ENCODE measurements around the gene NF1. TPM values are rescaled to one million over a fixed set of nuclear protein-coding genes. Genes with fewer than 3 reads are reported as not detected.

The NF1 gene
- total and polyA plus RNA-seq, 2 experiments from 2014 or later, result 8.4 to 45.9 TPM

GRCh38 chr17:31293581-31293980, 198.8 kb downstream of the NF1 start:
- Histone ChIP-seq H3K79me2 (no peaks in the 10 kb centered on the region), H3K27ac (no peak overlapping the region), H3K4me3 (no peak overlapping the region), H4K20me1 (ENCODE audit: insufficient read depth, poor library complexity, severe bottlenecking) (no peaks in the 10 kb centered on the region), H3K4me1 (ENCODE audit: insufficient read depth) (no peaks in the 10 kb centered on the region), H3K27me3 (no peaks in the 10 kb centered on the region), H3K4me2 (no peak overlapping the region), H3K9me3 (ENCODE audit: low read depth) (no peaks in the 10 kb centered on the region), H3K9me2 (replicated peaks; ENCODE audit: insufficient read depth) (no peaks in the 10 kb centered on the region), H3K36me3 (replicated peaks; ENCODE audit: insufficient read depth, low read depth) (no peaks in the 10 kb centered on the region), H2AFZ (no peak overlapping the region)
- WGBS (ENCODE audit: low lambda C conversion rate, missing lambda C conversion rate), result 79% methylated on average over 2 of the region's 2 CpGs
- no peak for DNase-seq (ENCODE audit: low spot score)
- TF ChIP-seq CTCF (IDR thresholded peaks at IDR 0.05; ENCODE audit: poor library complexity), result no peak
- no peak for TF ChIP-seq EZH2phosphoT487 (IDR thresholded peaks at IDR 0.05; ENCODE audit: low read depth, severe bottlenecking, unreplicated experiment)
- no peak for TF ChIP-seq EZH2 (IDR thresholded peaks at IDR 0.05; ENCODE audit: borderline replicate concordance)

GRCh38 chr17:31294231-31294630, 199.5 kb downstream of the NF1 start:
- Histone ChIP-seq H3K79me2 (no peaks in the 10 kb centered on the region), H3K4me2 (no peak overlapping the region), H3K9me2 (replicated peaks; ENCODE audit: insufficient read depth) (no peaks in the 10 kb centered on the region), H3K9me3 (ENCODE audit: low read depth) (no peaks in the 10 kb centered on the region), H2AFZ (no peak overlapping the region), H3K27ac (no peak overlapping the region), H3K4me3 (no peak overlapping the region), H4K20me1 (ENCODE audit: insufficient read depth, poor library complexity, severe bottlenecking) (no peaks in the 10 kb centered on the region), H3K27me3 (no peaks in the 10 kb centered on the region), H3K36me3 (replicated peaks; ENCODE audit: insufficient read depth, low read depth) (no peaks in the 10 kb centered on the region), H3K4me1 (ENCODE audit: insufficient read depth) (no peaks in the 10 kb centered on the region)
- TF ChIP-seq CTCF (IDR thresholded peaks at IDR 0.05; ENCODE audit: poor library complexity) (no peak), EZH2 (IDR thresholded peaks at IDR 0.05; ENCODE audit: borderline replicate concordance) (no peak), EZH2phosphoT487 (IDR thresholded peaks at IDR 0.05; ENCODE audit: low read depth, severe bottlenecking, unreplicated experiment) (no peak)
- no peak for DNase-seq (ENCODE audit: low spot score)
- 91% methylated on average over 3 of the region's 3 CpGs for WGBS (ENCODE audit: low lambda C conversion rate, missing lambda C conversion rate)

- Histone ChIP-seq H4K20me1 (ENCODE audit: insufficient read depth, poor library complexity, severe bottlenecking) (no peaks in the 10 kb centered on the region), H3K27ac (no peak overlapping the region), H3K4me2 (no peak overlapping the region), H3K36me3 (replicated peaks; ENCODE audit: insufficient read depth, low read depth) (no peaks in the 10 kb centered on the region), H2AFZ (no peak overlapping the region), H3K27me3 (no peaks in the 10 kb centered on the region), H3K4me1 (ENCODE audit: insufficient read depth) (no peaks in the 10 kb centered on the region), H3K79me2 (no peaks in the 10 kb centered on the region), H3K9me3 (ENCODE audit: low read depth) (no peaks in the 10 kb centered on the region), H3K9me2 (replicated peaks; ENCODE audit: insufficient read depth) (no peaks in the 10 kb centered on the region), H3K4me3 (no peak overlapping the region)
- no peak for DNase-seq (ENCODE audit: low spot score)
- 91% methylated on average over 3 of the region's 3 CpGs for WGBS (ENCODE audit: low lambda C conversion rate, missing lambda C conversion rate)
- no peak for TF ChIP-seq EZH2phosphoT487 (IDR thresholded peaks at IDR 0.05; ENCODE audit: low read depth, severe bottlenecking, unreplicated experiment)
- TF ChIP-seq EZH2 (IDR thresholded peaks at IDR 0.05; ENCODE audit: borderline replicate concordance), result no peak
- TF ChIP-seq CTCF (IDR thresholded peaks at IDR 0.05; ENCODE audit: poor library complexity), result no peak
Measured at GRCh38 chr17:31294820-31295488, 200.2 kb downstream of the NF1 start.
